Neuronal stem cell (in vitro differentiated cells): ENCODE data around the gene HUNK.

ENCODE experiments used
- DNase-seq: peaks from one replicate; pipeline ENCODE4 v3.0.0-alpha.2; 2013; ENCODE audit warnings: low spot score
- H2AFZ ChIP-seq: one replicate; pipeline ENCODE4 v1.6.1; 2013; ENCODE audit warnings: mild to moderate bottlenecking, low read length, inconsistent platforms
- H2AK5ac ChIP-seq: 2 replicates; pipeline ENCODE4 v1.6.1; 2013; ENCODE audit warnings: low read depth, mild to moderate bottlenecking, inconsistent platforms, low read length, moderate library complexity, mixed read lengths
- H2BK120ac ChIP-seq: 2 replicates; pipeline ENCODE4 v1.6.1; 2013; ENCODE audit warnings: low read depth, mild to moderate bottlenecking, inconsistent platforms, low read length, moderate library complexity, mixed read lengths
- H2BK12ac ChIP-seq: one replicate; pipeline ENCODE4 v1.6.1; 2013; ENCODE audit warnings: low read length, inconsistent platforms
- H2BK15ac ChIP-seq: 2 replicates; pipeline ENCODE4 v1.6.1; 2013; ENCODE audit warnings: mild to moderate bottlenecking, low read length, inconsistent platforms, mixed read lengths
- H2BK5ac ChIP-seq: one replicate; pipeline ENCODE4 v1.6.1; 2013; ENCODE audit warnings: inconsistent platforms, mild to moderate bottlenecking, low read length, moderate library complexity
- H3K14ac ChIP-seq: one replicate; pipeline ENCODE4 v1.6.1; 2013; ENCODE audit warnings: low read length, inconsistent platforms
- H3K18ac ChIP-seq: 2 replicates; pipeline ENCODE4 v1.6.1; 2013; ENCODE audit warnings: low read length, inconsistent platforms
- H3K23ac ChIP-seq: 2 replicates; pipeline ENCODE4 v1.6.1; 2013; ENCODE audit warnings: low read depth, mild to moderate bottlenecking, mixed read lengths, low read length, inconsistent platforms; ENCODE audit not compliant: poor library complexity
- H3K27ac ChIP-seq: replicated peaks from 3 replicates; pipeline ENCODE4 v1.5.1; 2013; ENCODE audit warnings: low read length, inconsistent platforms
- H3K27me3 ChIP-seq, 3 experiments: 2 replicates each; pipeline ENCODE4 v1.6.1; 2013; ENCODE audit warnings: low read length in 3 of 3, mild to moderate bottlenecking in 2 of 3, inconsistent platforms in 1 of 3, low read depth in 1 of 3, mixed read lengths in 1 of 3, moderate library complexity in 1 of 3; ENCODE audit not compliant: control insufficient read depth in 3 of 3, insufficient read depth in 3 of 3
- H3K36me3 ChIP-seq, 2 donors: replicated peaks in 1 of 2; 2 replicates each; pipeline ENCODE4 v1.6.1; 2013; ENCODE audit warnings: low read length in 2 of 2; ENCODE audit not compliant: control insufficient read depth in 2 of 2, insufficient read depth in 2 of 2
- H3K4ac ChIP-seq: 2 replicates; pipeline ENCODE4 v1.6.1; 2013; ENCODE audit warnings: inconsistent platforms, mild to moderate bottlenecking, low read length, moderate library complexity
- H3K4me1 ChIP-seq, 2 donors: 1 replicate in 1 of 2; 2 replicates in 1 of 2; pipeline ENCODE4 v1.6.1; 2013; ENCODE audit warnings: low read length in 2 of 2, low read depth in 1 of 2; ENCODE audit not compliant: control insufficient read depth in 2 of 2, insufficient read depth in 1 of 2
- H3K4me2 ChIP-seq: one replicate; pipeline ENCODE4 v1.6.1; 2013; ENCODE audit warnings: mild to moderate bottlenecking, low read length, inconsistent platforms; ENCODE audit not compliant: insufficient read depth, poor library complexity, severe bottlenecking
- H3K4me3 ChIP-seq, 2 donors: 2 replicates each; pipeline ENCODE4 v1.5.1; 2013; ENCODE audit warnings: low read length in 2 of 2, mild to moderate bottlenecking in 2 of 2, inconsistent platforms in 1 of 2, moderate library complexity in 1 of 2
- H3K79me1 ChIP-seq: one replicate; pipeline ENCODE4 v1.6.1; 2013; ENCODE audit warnings: low read depth, mild to moderate bottlenecking, inconsistent platforms, low read length, moderate library complexity
- H3K9ac ChIP-seq: one replicate; pipeline ENCODE4 v1.6.1; 2013; ENCODE audit warnings: mild to moderate bottlenecking, low read depth, low read length, inconsistent platforms; ENCODE audit not compliant: poor library complexity
- H3K9me3 ChIP-seq, 2 donors: replicated peaks in 1 of 2; 2 replicates each; pipeline versions ENCODE3 to v1.6.1; 2013; ENCODE audit warnings: low read length in 2 of 2, mild to moderate bottlenecking in 2 of 2, inconsistent platforms in 1 of 2, low read depth in 1 of 2, mixed read lengths in 1 of 2, moderate library complexity in 1 of 2; ENCODE audit not compliant: control insufficient read depth in 2 of 2, insufficient read depth in 1 of 2
- H4K8ac ChIP-seq: one replicate; pipeline ENCODE4 v1.6.1; 2013; ENCODE audit warnings: low read depth, mild to moderate bottlenecking, inconsistent platforms, low read length, moderate library complexity
- H4K91ac ChIP-seq: one replicate; pipeline ENCODE4 v1.6.1; 2013; ENCODE audit warnings: low read length, low read depth, mild to moderate bottlenecking, inconsistent platforms; ENCODE audit not compliant: poor library complexity
- WGBS, 2 donors: extraction: QIAGEN DNeasy Blood & Tissue Kit; methylation state at CpG; one replicate each; pipeline ENCODE4 v1.1.7; 2013; ENCODE audit warnings: missing lambda C conversion rate in 2 of 2, mixed read lengths in 1 of 2; ENCODE audit not compliant: insufficient read length in 2 of 2, insufficient replicate concordance in 1 of 2; ENCODE audit errors: extremely low coverage in 2 of 2; 5-methylcytosine and 5-hydroxymethylcytosine counted together

The HUNK gene

GRCh38 chr21:31898933-31899630 lies 26.3 kb downstream of the HUNK start:
- Histone ChIP-seq H3K36me3 (peaks cover 0 to 21% of the 10 kb centered on the region in 2 donors), H3K4me3 (no peak overlapping the region), H3K23ac (no peak overlapping the region), H2BK5ac (no peak overlapping the region), H3K9ac (no peak overlapping the region), H2BK12ac (no peak overlapping the region), H2BK120ac (no peak overlapping the region), H4K8ac (no peak overlapping the region), H3K79me1 (peaks cover 3% of the 10 kb centered on the region), H3K9me3 (peaks cover 0 to 6% of the 10 kb centered on the region in 2 donors), H3K27ac (no peak overlapping the region), H3K4me2 (no peak overlapping the region), H4K91ac (no peak overlapping the region), H3K14ac (no peak overlapping the region), H3K4me1 (peaks cover 2 to 3% of the 10 kb centered on the region in 2 donors), H3K18ac (no peak overlapping the region), H2AFZ (no peak overlapping the region), H3K4ac (no peak overlapping the region), H2BK15ac (no peak overlapping the region), H2AK5ac (no peak overlapping the region), H3K27me3 (no peaks in the 10 kb centered on the region)
- no CpG with 5 or more reads among the region's 9 CpGs for WGBS, 2 donors
- no peak for DNase-seq

GRCh38 chr21:31900121-31900895 lies 27.5 kb downstream of the HUNK start:
- Histone ChIP-seq H4K8ac (no peak overlapping the region), H3K36me3 (peaks cover 0 to 18% of the 10 kb centered on the region in 2 donors), H3K23ac (no peak overlapping the region), H2BK15ac (no peak overlapping the region), H3K27ac (no peak overlapping the region), H3K79me1 (peaks cover 1% of the 10 kb centered on the region), H2BK5ac (no peak overlapping the region), H3K27me3 (no peaks in the 10 kb centered on the region), H2BK120ac (no peak overlapping the region), H2BK12ac (no peak overlapping the region), H3K4me3 (no peak overlapping the region), H2AFZ (no peak overlapping the region), H3K18ac (no peak overlapping the region), H3K4ac (no peak overlapping the region), H3K4me2 (no peak overlapping the region), H3K9ac (no peak overlapping the region), H3K14ac (no peak overlapping the region), H2AK5ac (no peak overlapping the region), H3K4me1 (peaks cover under 1 to 2% of the 10 kb centered on the region in 2 donors), H4K91ac (no peak overlapping the region), H3K9me3 (no peaks in the 10 kb centered on the region)
- DNase-seq: no peak
- WGBS, 2 donors: no CpG with 5 or more reads among the region's 15 CpGs

GRCh38 chr21:31901315-31901714 lies 28.5 kb downstream of the HUNK start:
- Histone ChIP-seq H3K4me1 (peaks cover 4 to 6% of the 10 kb centered on the region in 2 donors), H3K9ac (no peak overlapping the region), H2BK12ac (no peak overlapping the region), H3K79me1 (peaks cover 1% of the 10 kb centered on the region), H2AFZ (no peak overlapping the region), H2AK5ac (no peak overlapping the region), H3K4ac (no peak overlapping the region), H3K18ac (no peak overlapping the region), H3K4me3 (no peak overlapping the region), H3K4me2 (no peak overlapping the region), H3K9me3 (no peaks in the 10 kb centered on the region), H2BK5ac (no peak overlapping the region), H3K27me3 (no peaks in the 10 kb centered on the region), H2BK120ac (no peak overlapping the region), H3K36me3 (peaks cover 0 to 18% of the 10 kb centered on the region in 2 donors), H3K14ac (no peak overlapping the region), H3K27ac (no peak overlapping the region), H3K23ac (peak overlapping the region; percentile 34), H2BK15ac (no peak overlapping the region), H4K91ac (no peak overlapping the region), H4K8ac (no peak overlapping the region)
- DNase-seq: no peak
- no CpG with 5 or more reads among the region's 2 CpGs for WGBS, 2 donors

- H4K8ac ChIP-seq: no peak overlapping the region
- DNase-seq: no peak
Measured at GRCh38 chr21:31902438-31902837, 29.6 kb downstream of the HUNK start.

More at GRCh38 chr21:31902438-31902837, 29.6 kb downstream of the HUNK start:
- H3K4ac ChIP-seq: no peak overlapping the region
- no peak overlapping the region for H3K9ac ChIP-seq
- no peak overlapping the region for H3K4me2 ChIP-seq
- peaks cover 0 to 14% of the 10 kb centered on the region in 2 donors for H3K36me3 ChIP-seq
- no peak overlapping the region for H3K14ac ChIP-seq
- H3K27ac ChIP-seq: no peak overlapping the region
- no peak overlapping the region for H2AFZ ChIP-seq
- no peaks in the 10 kb centered on the region for H3K27me3 ChIP-seq
- H2AK5ac ChIP-seq: no peak overlapping the region
- no peak overlapping the region for H3K23ac ChIP-seq
- H2BK5ac ChIP-seq: no peak overlapping the region
- H2BK15ac ChIP-seq: no peak overlapping the region
- H2BK12ac ChIP-seq: no peak overlapping the region
- peaks cover 0 to 2% of the 10 kb centered on the region in 2 donors for H3K9me3 ChIP-seq
- no CpG with 5 or more reads among the region's 6 CpGs for WGBS, 2 donors
- H3K4me1 ChIP-seq: peaks cover 4 to 6% of the 10 kb centered on the region in 2 donors
- peaks cover 4% of the 10 kb centered on the region for H3K79me1 ChIP-seq
- no peak overlapping the region for H3K18ac ChIP-seq
- H2BK120ac ChIP-seq: no peak overlapping the region
- H3K4me3 ChIP-seq: no peak overlapping the region
- no peak overlapping the region for H4K91ac ChIP-seq
